Nucleus accumbens (tissue), 56 donors: ENCODE data around the gene GNB5.

Source experiments
- DNase-seq, 56 donors: peaks; one replicate each; lab custom pipeline; 2025; lab: John Stamatoyannopoulos, UW

Gene GNB5

GRCh38 chr15:52208306-52208946, 17.2 kb upstream of the GNB5 start:
- DNase-seq: peak in 32 of 56 donors; percentile 2 to 69 (median 20)

- no peak for DNase-seq
These were observed 16.0 kb upstream of the GNB5 start for GRCh38 chr15:52207191-52207590.

- no peak for DNase-seq
These were observed 15.3 kb upstream of the GNB5 start for GRCh38 chr15:52206446-52206845.

GRCh38 chr15:52204657-52205056, 13.5 kb upstream of the GNB5 start:
- DNase-seq: no peak

- DNase-seq: no peak
These were observed 9.7 kb upstream of the GNB5 start for GRCh38 chr15:52200831-52201365.

GRCh38 chr15:52199271-52199670, 8.1 kb upstream of the GNB5 start:
- DNase-seq: no peak

GRCh38 chr15:52196891-52197290, 5.7 kb upstream of the GNB5 start:
- no peak for DNase-seq

GRCh38 chr15:52193791-52194190, 2.6 kb upstream of the GNB5 start:
- DNase-seq: no peak

- no peak for DNase-seq
These were observed 2.1 kb upstream of the GNB5 start for GRCh38 chr15:52193321-52193720.

GRCh38 chr15:52186651-52187486, 4.3 kb downstream of the GNB5 start:
- DNase-seq: peak in 1 of 56 donors; percentile 1

- DNase-seq: no peak
These were observed 6.0 kb downstream of the GNB5 start for GRCh38 chr15:52185151-52185561.

GRCh38 chr15:52184721-52185120, 6.5 kb downstream of the GNB5 start:
- DNase-seq: no peak

- DNase-seq: peak in 8 of 56 donors; percentile 4 to 50 (median 8)
These were observed 7.5 kb downstream of the GNB5 start for GRCh38 chr15:52183562-52184173.

- DNase-seq: no peak
These were observed 9.0 kb downstream of the GNB5 start for GRCh38 chr15:52181938-52182780.

GRCh38 chr15:52180851-52181450, 10.2 kb downstream of the GNB5 start:
- no peak for DNase-seq

- peak in 3 of 56 donors; percentile 24 to 48 (median 43) for DNase-seq
These were observed 10.9 kb downstream of the GNB5 start for GRCh38 chr15:52180196-52180835.

- peak in 55 of 56 donors; percentile 7 to 87 (median 66) for DNase-seq
These were observed 11.7 kb downstream of the GNB5 start for GRCh38 chr15:52179278-52180195.

GRCh38 chr15:52178765-52179164, 12.4 kb downstream of the GNB5 start:
- DNase-seq: peak in 2 of 56 donors; percentile 9 to 15
